ENCODE measurements around the gene PLOD2.

PLOD2 gene

GRCh38 chr3:146160964-146161662, at the start of gene PLOD2:
Gene PLOD2, minus strand, starts transcription at chr3:146161184. Its CDS starts 195 bp downstream, at chr3:146160989.
- DNase-seq = peak; percentile 89

- no peak for DNase-seq
These were observed 48.4 kb upstream of the PLOD2 start for GRCh38 chr3:146209371-146209770.

GRCh38 chr3:146203776-146204175, 42.8 kb upstream of the PLOD2 start:
- no peak for DNase-seq

DNA sequence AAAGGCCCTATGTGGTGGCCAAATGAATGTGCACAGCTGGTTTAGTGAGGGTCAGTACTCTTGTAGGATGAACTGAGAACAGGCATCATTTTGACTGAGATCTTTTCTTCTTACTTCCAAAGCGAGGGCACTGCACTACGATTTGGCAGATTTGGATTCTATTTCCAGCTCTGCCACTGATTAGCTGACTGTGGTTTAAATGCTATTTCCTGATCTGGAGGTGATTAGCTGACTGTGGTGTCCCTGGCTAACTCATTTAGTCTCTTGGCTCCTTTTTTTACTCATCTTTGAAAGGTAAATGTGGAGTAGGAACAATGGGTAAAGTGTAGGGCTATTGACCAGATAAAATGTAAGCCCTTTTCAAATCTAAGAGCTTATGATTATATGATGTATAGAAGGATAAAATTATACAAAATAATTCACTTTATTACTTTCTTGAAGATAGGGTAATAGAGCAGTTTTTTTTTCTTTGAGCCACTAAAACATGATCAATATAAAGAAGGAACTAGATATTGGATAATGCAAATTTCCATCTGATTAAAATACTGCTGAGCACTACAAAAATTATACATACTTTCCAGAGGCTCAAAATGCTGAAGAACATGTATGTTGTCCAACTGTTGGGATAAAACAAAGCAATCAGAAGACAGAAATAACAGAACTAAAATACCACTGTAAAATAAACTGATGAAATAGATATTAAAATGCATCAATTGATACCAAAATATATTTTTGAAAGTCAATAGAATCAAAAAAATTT, 39.7 kb upstream of the PLOD2 start:
- no peak for DNase-seq

GRCh38 chr3:146199762-146200161, 38.8 kb upstream of the PLOD2 start:
- DNase-seq = no peak

DNA sequence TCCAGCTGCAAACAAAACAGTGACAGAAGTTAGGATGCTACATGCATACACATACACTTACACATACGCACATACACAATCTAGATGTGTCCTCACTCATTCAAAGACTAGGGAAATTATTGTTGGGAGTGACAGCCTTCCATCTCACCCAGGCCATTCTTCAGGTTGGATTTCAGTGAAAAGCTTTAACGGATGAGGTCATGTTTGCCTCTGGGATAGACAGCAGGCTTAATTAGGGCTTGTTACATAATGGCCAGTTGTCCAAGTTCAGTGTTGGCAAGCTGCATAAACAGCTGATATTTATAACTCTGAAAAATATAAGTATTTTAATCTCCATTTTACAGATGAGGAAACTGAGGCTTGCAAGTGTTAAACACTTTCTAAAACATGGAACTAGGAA, 35.8 kb upstream of the PLOD2 start:
- no peak for DNase-seq

- no peak for DNase-seq
These were observed 34.6 kb upstream of the PLOD2 start for GRCh38 chr3:146195605-146196004.

DNA sequence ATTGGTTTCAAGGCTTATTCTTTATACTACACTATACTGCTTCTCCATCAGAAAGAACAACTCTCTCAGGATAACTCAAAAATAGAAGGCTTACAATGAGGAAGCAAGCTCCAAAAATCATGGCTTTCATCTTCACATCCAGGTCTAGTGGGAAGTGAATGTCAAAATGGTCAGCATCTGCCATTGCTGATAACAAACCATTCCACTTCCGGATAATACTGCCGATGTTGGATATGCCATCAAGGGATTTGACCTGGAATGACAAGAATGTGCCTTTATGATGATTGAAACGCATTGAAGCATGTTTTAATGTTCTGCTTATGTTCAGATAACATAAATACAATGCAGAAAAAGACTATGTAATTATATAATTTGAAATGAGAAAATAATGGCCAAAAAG, 34.0 kb upstream of the PLOD2 start:
- no peak for DNase-seq

DNA sequence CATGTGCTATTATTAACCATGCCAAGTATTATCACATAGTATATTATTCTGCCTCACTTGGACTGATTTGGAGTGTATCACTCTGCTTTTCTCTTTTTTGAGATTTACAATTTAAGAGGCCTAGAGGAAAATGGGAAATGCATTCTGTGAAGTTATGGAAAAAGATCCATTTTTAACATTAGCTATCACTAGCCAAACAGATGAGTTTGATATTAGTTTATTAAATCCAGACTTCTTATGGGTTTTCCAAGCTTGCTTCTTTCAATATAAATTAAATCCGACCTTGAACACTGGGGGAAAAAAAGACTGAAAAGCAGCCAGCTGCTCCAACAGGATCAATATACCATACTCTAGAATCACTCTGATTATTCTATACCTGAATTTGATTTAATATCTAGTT, 30.1 kb upstream of the PLOD2 start:
- no peak for DNase-seq

- peak; percentile 60 for DNase-seq
These were observed 28.7 kb upstream of the PLOD2 start for GRCh38 chr3:146189519-146190173.

DNA sequence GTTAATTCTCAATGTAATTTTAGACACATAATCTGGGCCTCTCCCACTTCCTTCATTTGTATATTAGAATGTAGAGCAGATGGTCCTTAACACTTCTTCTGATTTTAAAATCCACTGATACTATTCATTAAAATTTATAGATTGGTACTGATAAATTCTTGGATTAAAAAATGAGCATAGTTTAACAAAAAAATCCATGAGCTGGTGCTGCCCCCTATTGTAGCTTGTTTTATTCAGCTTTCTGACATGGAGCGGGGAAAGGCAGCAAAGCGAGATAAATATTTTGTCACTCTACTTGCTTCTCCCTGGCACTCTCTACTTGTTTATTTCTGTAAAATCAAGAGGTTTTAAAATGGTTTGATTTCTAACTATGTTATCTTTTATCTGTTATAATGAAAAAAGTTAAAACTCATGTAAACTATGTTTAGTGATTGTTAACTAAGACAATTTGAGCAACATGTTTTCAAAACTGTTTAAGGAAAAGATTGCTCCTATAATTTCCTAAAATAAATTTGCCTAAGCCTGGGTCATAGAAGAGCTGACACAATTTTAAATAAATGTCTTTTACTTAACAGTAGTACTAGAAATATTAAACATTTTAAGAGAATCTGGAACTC, 26.5 kb upstream of the PLOD2 start:
- DNase-seq = peak; percentile 72

- peak; percentile 41 for DNase-seq
These were observed 23.4 kb upstream of the PLOD2 start for GRCh38 chr3:146184241-146185015.

DNA sequence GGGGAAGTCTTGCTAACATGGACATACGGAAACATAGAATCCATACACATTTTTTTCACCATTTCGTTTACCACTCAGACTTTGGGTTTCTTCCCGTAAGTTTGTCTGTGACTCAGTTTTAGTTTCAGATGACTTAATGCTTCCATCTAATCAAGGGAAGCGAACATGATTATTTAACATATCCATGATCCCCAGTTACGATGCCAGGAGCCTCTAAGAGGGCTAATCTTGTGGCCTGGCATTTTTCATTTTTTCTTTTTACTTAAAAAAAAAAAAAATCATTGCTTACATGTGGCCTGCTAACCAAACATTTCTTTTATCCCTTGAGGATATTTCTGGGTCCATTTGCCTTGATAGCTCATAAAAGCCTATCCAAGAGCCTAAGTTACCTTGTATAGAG, 20.2 kb upstream of the PLOD2 start:
- no peak for DNase-seq

DNA sequence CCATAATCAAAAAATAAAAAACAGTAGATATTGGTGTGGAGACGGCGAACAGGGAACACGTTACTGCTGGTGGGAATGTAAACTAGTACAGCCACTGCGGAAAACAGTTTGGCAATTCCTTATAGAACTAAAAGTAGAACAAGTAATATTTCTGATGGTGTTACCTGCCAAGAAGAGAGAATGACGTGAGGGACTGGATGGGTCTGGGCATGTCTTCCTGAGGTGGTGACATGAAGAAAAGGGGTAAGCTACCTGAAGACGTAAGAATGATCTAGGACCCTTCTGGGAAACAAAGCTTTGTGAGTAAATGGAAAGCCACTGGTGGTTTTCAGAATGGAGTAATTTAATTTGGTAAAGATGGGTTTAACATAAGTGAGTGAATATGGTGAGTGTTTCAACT, 19.4 kb upstream of the PLOD2 start:
- no peak for DNase-seq

GRCh38 chr3:146178006-146178689, 17.2 kb upstream of the PLOD2 start:
- DNase-seq = no peak

DNA sequence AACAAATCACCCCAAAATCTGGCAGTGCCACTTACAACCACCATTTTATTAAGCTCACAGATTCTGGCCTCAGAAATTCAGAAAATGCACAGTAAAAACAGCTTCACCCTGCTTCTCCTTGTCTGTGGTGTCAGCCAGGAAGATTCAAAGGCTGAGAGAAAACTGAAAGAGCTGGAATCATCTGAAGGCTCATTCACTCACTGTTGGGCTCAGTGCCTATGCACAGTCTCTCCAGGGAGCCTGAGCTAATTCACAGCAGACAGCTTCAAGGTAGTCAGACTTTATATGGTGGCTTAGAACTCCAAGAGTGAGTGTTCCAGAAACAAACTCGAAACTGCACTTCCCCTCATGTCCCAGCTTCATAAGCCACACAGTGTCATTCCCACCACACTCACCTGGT, 16.5 kb upstream of the PLOD2 start:
- DNase-seq = no peak

- no peak for DNase-seq
These were observed 16.1 kb upstream of the PLOD2 start for GRCh38 chr3:146177072-146177471.

DNA sequence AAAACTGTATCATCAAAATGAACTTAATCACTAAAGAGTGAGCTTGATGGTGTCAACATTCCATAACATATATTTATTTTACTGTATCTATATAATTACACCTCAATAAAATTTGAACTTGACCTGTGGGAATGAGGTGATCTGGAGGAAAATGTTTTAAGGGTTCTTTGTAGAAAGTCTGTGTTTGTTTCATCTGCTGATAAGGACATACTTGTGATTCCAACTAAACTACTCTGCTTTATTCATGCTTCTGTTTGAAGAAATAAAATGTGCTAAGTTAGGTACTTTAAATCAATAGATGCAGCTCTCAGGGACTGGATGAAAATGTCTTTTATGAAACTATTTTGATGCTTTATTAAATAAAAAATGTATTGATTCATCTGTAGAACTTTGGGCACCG, 11.6 kb upstream of the PLOD2 start:
- no peak for DNase-seq

GRCh38 chr3:146170591-146170990, 9.6 kb upstream of the PLOD2 start:
- no peak for DNase-seq

GRCh38 chr3:146169891-146170290, 8.9 kb upstream of the PLOD2 start:
- no peak for DNase-seq

GRCh38 chr3:146166826-146167225, 5.8 kb upstream of the PLOD2 start:
- peak; percentile 87 for DNase-seq

- DNase-seq = peak; percentile 97
These were observed 5.4 kb upstream of the PLOD2 start for GRCh38 chr3:146166415-146166821.

All from kidney glomerular epithelial cell (primary cell).